Nephron (organoid): ENCODE measurements around the gene DSTN.
A peak's percentile ranks its signal among the peaks of the same experiment; 100 is the strongest.

Experiments used
- H3K27ac Mint-ChIP-seq, 3 experiments: 2 replicates each; pipeline ENCODE4 v1.8.0; 2020; ENCODE audit warnings: mixed read lengths in 3 of 3, mild to moderate bottlenecking in 2 of 3, moderate library complexity in 1 of 3
- H3K27me3 Mint-ChIP-seq: 2 replicates; pipeline ENCODE4 v1.8.0; 2021; ENCODE audit warnings: low read depth, mild to moderate bottlenecking, moderate library complexity, mixed read lengths
- H3K36me3 Mint-ChIP-seq: 2 replicates; pipeline ENCODE4 v1.8.0; 2020; ENCODE audit warnings: low read depth, mixed read lengths
- H3K4me1 Mint-ChIP-seq: 2 replicates; pipeline ENCODE4 v1.8.0; 2020; ENCODE audit warnings: mixed read lengths
- H3K4me3 Mint-ChIP-seq, 3 experiments: 2 replicates each; pipeline ENCODE4 v1.8.0; 2020; ENCODE audit warnings: mild to moderate bottlenecking in 3 of 3, mixed read lengths in 3 of 3, moderate library complexity in 2 of 3
- H3K9me3 Mint-ChIP-seq: 2 replicates; pipeline ENCODE4 v1.8.0; 2020; ENCODE audit warnings: mixed read lengths
- CTCF ChIP-seq, 3 experiments: fragments of 200-600 bp; sonication (generic); IDR thresholded peaks; one replicate each; pipeline ENCODE4 v1.5.0; 2021; ENCODE audit warnings: antibody characterized with exemption in 3 of 3; ENCODE audit not compliant: unreplicated experiment in 3 of 3

Gene DSTN

GRCh38 chr20:17642404-17643269 lies 72.8 kb downstream of the DSTN start:
- H3K4me1 Mint-ChIP-seq, result peaks cover 62% of the 10 kb centered on the region
- no peak for TF ChIP-seq CTCF (IDR thresholded peaks at IDR 0.05; ENCODE audit: unreplicated experiment in 3 of 3)
- H3K27me3 Mint-ChIP-seq, result no peaks in the 10 kb centered on the region
- no peaks in the 10 kb centered on the region for H3K9me3 Mint-ChIP-seq
- H3K4me3 Mint-ChIP-seq, result no peak overlapping the region
- peaks cover 17% of the 10 kb centered on the region for H3K36me3 Mint-ChIP-seq
- H3K27ac Mint-ChIP-seq, result peak overlapping the region in 1 of 3 experiments; percentile 98

- no peak for TF ChIP-seq CTCF (IDR thresholded peaks at IDR 0.05; ENCODE audit: unreplicated experiment in 3 of 3)
- H3K9me3 Mint-ChIP-seq, result no peaks in the 10 kb centered on the region
- H3K36me3 Mint-ChIP-seq, result peaks cover 17% of the 10 kb centered on the region
Measured at GRCh38 chr20:17643531-17644188, 73.8 kb downstream of the DSTN start.

GRCh38 chr20:17644451-17644850 lies 74.6 kb downstream of the DSTN start:
- Mint-ChIP-seq H3K4me1 (peaks cover 64% of the 10 kb centered on the region), H3K27me3 (no peaks in the 10 kb centered on the region), H3K9me3 (no peaks in the 10 kb centered on the region), H3K27ac (peak overlapping the region; percentile 87 to 98 (median 90)), H3K36me3 (peaks cover 9% of the 10 kb centered on the region), H3K4me3 (peak overlapping the region; percentile 4 to 62 (median 19))
- TF ChIP-seq CTCF (IDR thresholded peaks at IDR 0.05; ENCODE audit: unreplicated experiment in 3 of 3), result no peak

More at GRCh38 chr20:17643531-17644188, 73.8 kb downstream of the DSTN start:
- Mint-ChIP-seq H3K27me3 (no peaks in the 10 kb centered on the region), H3K27ac (peak overlapping the region; percentile 87 to 98 (median 90)), H3K4me1 (peaks cover 63% of the 10 kb centered on the region), H3K4me3 (peak overlapping the region; percentile 5 to 45 (median 6))

- Mint-ChIP-seq H3K36me3 (peaks cover 5% of the 10 kb centered on the region), H3K4me1 (peaks cover 67% of the 10 kb centered on the region), H3K27ac (peak overlapping the region; percentile 87 to 98 (median 90)), H3K27me3 (no peaks in the 10 kb centered on the region), H3K9me3 (no peaks in the 10 kb centered on the region), H3K4me3 (peak overlapping the region in 1 of 3 experiments; percentile 28)
- no peak for TF ChIP-seq CTCF (IDR thresholded peaks at IDR 0.05; ENCODE audit: unreplicated experiment in 3 of 3)
Measured at GRCh38 chr20:17645010-17645409, 75.1 kb downstream of the DSTN start.

- H3K4me1 Mint-ChIP-seq, result peaks cover 71% of the 10 kb centered on the region
Measured at GRCh38 chr20:17645546-17646208, 75.8 kb downstream of the DSTN start.

More at GRCh38 chr20:17645546-17646208, 75.8 kb downstream of the DSTN start:
- Mint-ChIP-seq H3K4me3 (peak overlapping the region in 1 of 3 experiments; percentile 13), H3K9me3 (no peaks in the 10 kb centered on the region), H3K36me3 (no peaks in the 10 kb centered on the region), H3K27me3 (no peaks in the 10 kb centered on the region), H3K27ac (peak overlapping the region; percentile 87 to 98 (median 90))
- no peak for TF ChIP-seq CTCF (IDR thresholded peaks at IDR 0.05; ENCODE audit: unreplicated experiment in 3 of 3)
